Activated CD8-positive, alpha-beta T cell treated with anti-CD3 and anti-CD28 coated beads, Interleukin-2, amount 10 ng/mL, durations not matched to agents 7 days and 5 days (primary cell): ENCODE results near the gene LTBR. TPM values are rescaled to one million over a fixed set of nuclear protein-coding genes. Genes with fewer than 3 reads are reported as not detected.
A peak's percentile ranks its signal among the peaks of the same experiment; 100 is the strongest.

Experiments used
- ATAC-seq: fragments of 150-1000 bp; cut with Tn5 transposase; one replicate; pipeline ENCODE4 v1.10.0; 2021; ENCODE audit warnings: moderate library complexity
- CTCF ChIA-PET: fragments of 350-600 bp; sonication (Branson Sonifier 250); formaldehyde crosslinking; loops from one replicate; lab custom pipeline; 2021; ENCODE audit warnings: antibody characterized with exemption; lab: Charles Lee
- POLR2A ChIA-PET: fragments of 350-600 bp; sonication (Branson Sonifier 250); formaldehyde crosslinking; loops from one replicate; lab custom pipeline; 2021; ENCODE audit warnings: antibody characterized with exemption; lab: Charles Lee
- DNase-seq: peaks from one replicate; pipeline ENCODE4 v3.0.0-alpha.2; 2020
- H3K27ac Mint-ChIP-seq: one replicate; pipeline ENCODE4 v1.8.0; 2021; ENCODE audit warnings: mild to moderate bottlenecking, mixed read lengths
- H3K27me3 Mint-ChIP-seq: one replicate; pipeline ENCODE4 v1.8.0; 2021; ENCODE audit warnings: low read depth, mixed read lengths
- H3K36me3 Mint-ChIP-seq: one replicate; pipeline ENCODE4 v1.8.0; 2021; ENCODE audit warnings: low read depth, mixed read lengths
- H3K4me1 Mint-ChIP-seq: one replicate; pipeline ENCODE4 v1.8.0; 2021; ENCODE audit warnings: low read depth, mixed read lengths
- H3K4me3 Mint-ChIP-seq: one replicate; pipeline ENCODE4 v1.8.0; 2021; ENCODE audit warnings: mild to moderate bottlenecking, mixed read lengths
- H3K9me3 Mint-ChIP-seq: one replicate; pipeline ENCODE4 v1.8.0; 2022; ENCODE audit warnings: mixed read lengths; ENCODE audit not compliant: insufficient read depth
- total RNA-seq, 2 experiments: library from RNA; stranded (reverse); gene quantifications; one replicate each; pipeline ENCODE4 v1.2.3, GENCODE V29; 2021

Gene LTBR
- total RNA-seq, 2 experiments from 2014 or later, result 0.34 TPM; not detected in 1

- POLR2A ChIA-PET, result no interaction called here
- Mint-ChIP-seq H3K4me3 (no peak overlapping the region), H3K27me3 (peaks cover 2% of the 10 kb centered on the region), H3K9me3 (no peaks in the 10 kb centered on the region), H3K4me1 (peaks cover 49% of the 10 kb centered on the region), H3K27ac (no peak overlapping the region), H3K36me3 (no peaks in the 10 kb centered on the region)
- ATAC-seq, result no peak
- CTCF ChIA-PET, result interaction anchor here (1.0 kb wide), 3 partner anchors 11 to 47 kb away, joined by 3 to 5 read pairs (median 3); partner anchors contain the start of gene TNFRSF1A
- no peak for DNase-seq
Observed at GRCh38 chr12:6369916-6370575, 13.9 kb upstream of the LTBR start.

- ChIA-PET CTCF (interaction anchor here (0.7 to 1.2 kb wide), 4 partner anchors 11 to 47 kb away, joined by 3 read pairs; no protein-coding TSS in a partner anchor), POLR2A (no interaction called here)
- Mint-ChIP-seq H3K9me3 (no peaks in the 10 kb centered on the region), H3K27me3 (peaks cover 2% of the 10 kb centered on the region), H3K4me1 (peaks cover 53% of the 10 kb centered on the region), H3K27ac (no peak overlapping the region), H3K4me3 (no peak overlapping the region), H3K36me3 (no peaks in the 10 kb centered on the region)
- no peak for DNase-seq
- no peak for ATAC-seq
Observed at GRCh38 chr12:6370576-6370935, 13.4 kb upstream of the LTBR start.

- DNase-seq (no peak), ATAC-seq (no peak)
- no peaks in the 10 kb centered on the region for H3K36me3 Mint-ChIP-seq
- CTCF ChIA-PET, result interaction anchor here (0.7 to 1.2 kb wide), 4 partner anchors 12 to 48 kb away, joined by 3 read pairs; no protein-coding TSS in a partner anchor
- no peak overlapping the region for H3K4me3 Mint-ChIP-seq
- H3K9me3 Mint-ChIP-seq, result no peaks in the 10 kb centered on the region
- POLR2A ChIA-PET, result no interaction called here
- peak overlapping the region; percentile 12 for H3K27ac Mint-ChIP-seq
- H3K27me3 Mint-ChIP-seq, result peaks cover 2% of the 10 kb centered on the region
- H3K4me1 Mint-ChIP-seq, result peaks cover 59% of the 10 kb centered on the region
Observed at GRCh38 chr12:6370994-6371754, 12.8 kb upstream of the LTBR start.

GRCh38 chr12:6372403-6373003 is 11.5 kb upstream of the LTBR start:
- ATAC-seq (no peak), DNase-seq (no peak)
- Mint-ChIP-seq H3K4me3 (no peak overlapping the region), H3K27me3 (peaks cover 2% of the 10 kb centered on the region), H3K27ac (peak overlapping the region; percentile 69), H3K36me3 (no peaks in the 10 kb centered on the region), H3K9me3 (no peaks in the 10 kb centered on the region), H3K4me1 (peaks cover 65% of the 10 kb centered on the region)
- POLR2A ChIA-PET, result interaction anchor here (0.6 kb wide), 1 partner anchor 20 kb away, joined by 3 read pairs; no protein-coding TSS in a partner anchor
- CTCF ChIA-PET, result interaction anchor here (0.8 kb wide), 1 partner anchor 38 kb away, joined by 4 read pairs; no protein-coding TSS in a partner anchor

- H3K36me3 Mint-ChIP-seq, result no peaks in the 10 kb centered on the region
- ChIA-PET CTCF (interaction anchor here (0.8 to 1.1 kb wide), 2 partner anchors 17 to 38 kb away, joined by 3 to 4 read pairs; no protein-coding TSS in a partner anchor), POLR2A (interaction anchor here (0.6 kb wide), 1 partner anchor 21 kb away, joined by 3 read pairs; no protein-coding TSS in a partner anchor)
- DNase-seq (no peak), ATAC-seq (no peak)
- peaks cover 2% of the 10 kb centered on the region for H3K27me3 Mint-ChIP-seq
- no peaks in the 10 kb centered on the region for H3K9me3 Mint-ChIP-seq
- peak overlapping the region; percentile 69 for H3K27ac Mint-ChIP-seq
- H3K4me3 Mint-ChIP-seq, result no peak overlapping the region
- peaks cover 62% of the 10 kb centered on the region for H3K4me1 Mint-ChIP-seq
Observed at GRCh38 chr12:6373022-6373787, 10.8 kb upstream of the LTBR start.

- no peaks in the 10 kb centered on the region for H3K36me3 Mint-ChIP-seq
- H3K4me1 Mint-ChIP-seq, result peaks cover 55% of the 10 kb centered on the region
- DNase-seq, result no peak
- no peak overlapping the region for H3K27ac Mint-ChIP-seq
- H3K4me3 Mint-ChIP-seq, result no peak overlapping the region
- POLR2A ChIA-PET, result interaction anchor here (0.5 to 0.8 kb wide), 4 partner anchors 11 to 34 kb away, joined by 3 to 4 read pairs (median 3); no protein-coding TSS in a partner anchor
- peaks cover 2% of the 10 kb centered on the region for H3K27me3 Mint-ChIP-seq
- ATAC-seq, result no peak
- CTCF ChIA-PET, result interaction anchor here (1.0 to 1.4 kb wide), 4 partner anchors 8 to 91 kb away, joined by 3 to 5 read pairs (median 4); no protein-coding TSS in a partner anchor
- H3K9me3 Mint-ChIP-seq, result no peaks in the 10 kb centered on the region
Observed at GRCh38 chr12:6374028-6374785, 9.8 kb upstream of the LTBR start.

GRCh38 chr12:6374786-6375160 is 9.2 kb upstream of the LTBR start:
- Mint-ChIP-seq H3K4me1 (peaks cover 50% of the 10 kb centered on the region), H3K9me3 (no peaks in the 10 kb centered on the region), H3K4me3 (no peak overlapping the region), H3K36me3 (no peaks in the 10 kb centered on the region), H3K27ac (peak overlapping the region; percentile 3), H3K27me3 (peaks cover 2% of the 10 kb centered on the region)
- POLR2A ChIA-PET, result interaction anchor here (0.5 to 0.8 kb wide), 3 partner anchors 11 to 35 kb away, joined by 3 to 4 read pairs (median 3); no protein-coding TSS in a partner anchor
- CTCF ChIA-PET, result interaction anchor here (0.7 to 1.4 kb wide), 5 partner anchors 9 to 91 kb away, joined by 3 to 5 read pairs (median 3); no protein-coding TSS in a partner anchor
- no peak for DNase-seq
- no peak for ATAC-seq

GRCh38 chr12:6375269-6376078 is 8.5 kb upstream of the LTBR start, which contains the start of gene SCNN1A:
Gene SCNN1A, minus strand, starts transcription at chr12:6375563. Its CDS starts 780 bp downstream, at chr12:6374783.
- Mint-ChIP-seq H3K4me3 (peak within 1 kb of the TSS; percentile 51), H3K27ac (peak within 1 kb of the TSS; percentile 84), H3K4me1 (peaks cover 46% of the 10 kb centered on the region), H3K27me3 (peaks cover 5% of the 10 kb centered on the region), H3K9me3 (no peaks in the 10 kb centered on the region), H3K36me3 (no peaks in the 10 kb centered on the region)
- no peak for DNase-seq
- no peak for ATAC-seq
- POLR2A ChIA-PET, result interaction anchor here (0.6 kb wide), 1 partner anchor 207 kb away, joined by 3 read pairs; no protein-coding TSS in a partner anchor
- CTCF ChIA-PET, result interaction anchor here (0.7 to 1.4 kb wide), 4 partner anchors 10 to 90 kb away, joined by 3 to 5 read pairs (median 4); no protein-coding TSS in a partner anchor

- CTCF ChIA-PET, result no interaction called here
- DNase-seq (no peak), ATAC-seq (peak; percentile 62)
- H3K36me3 Mint-ChIP-seq, result no peaks in the 10 kb centered on the region
- H3K9me3 Mint-ChIP-seq, result no peaks in the 10 kb centered on the region
- peak overlapping the region; percentile 51 for H3K4me3 Mint-ChIP-seq
- H3K4me1 Mint-ChIP-seq, result peaks cover 43% of the 10 kb centered on the region
- peaks cover 10% of the 10 kb centered on the region for H3K27me3 Mint-ChIP-seq
- peak overlapping the region; percentile 84 for H3K27ac Mint-ChIP-seq
- POLR2A ChIA-PET, result no interaction called here
Observed at GRCh38 chr12:6376079-6376869, 7.7 kb upstream of the LTBR start.
